Measurements from ENCODE around the gene KXD1.

The KXD1 gene

GRCh38 chr19:18613589-18614234, 56.0 kb downstream of the KXD1 start:
- no peak for DNase-seq (ENCODE audit: low read depth, low spot score)

DNA sequence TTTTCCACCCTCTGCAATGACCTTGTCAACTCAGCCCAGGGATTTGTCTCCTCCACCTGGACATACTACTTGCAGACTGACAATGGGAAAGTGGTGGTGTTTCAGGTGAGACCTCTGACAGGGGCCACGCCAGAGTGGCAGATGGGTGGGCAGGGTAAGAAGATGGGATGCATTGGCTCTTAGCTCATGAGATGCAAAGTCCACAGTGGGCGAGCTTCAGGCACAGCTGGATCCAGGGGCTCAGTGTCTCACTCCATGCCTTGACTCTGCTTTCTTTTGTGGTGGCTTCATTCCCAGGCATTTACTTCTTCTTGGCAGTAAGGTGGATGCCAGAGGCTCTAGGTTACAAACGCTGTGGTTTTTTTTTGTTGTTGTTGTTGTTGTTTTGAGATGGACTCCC, 58.4 kb downstream of the KXD1 start:
- no peak for DNase-seq (ENCODE audit: low read depth, low spot score)

DNA sequence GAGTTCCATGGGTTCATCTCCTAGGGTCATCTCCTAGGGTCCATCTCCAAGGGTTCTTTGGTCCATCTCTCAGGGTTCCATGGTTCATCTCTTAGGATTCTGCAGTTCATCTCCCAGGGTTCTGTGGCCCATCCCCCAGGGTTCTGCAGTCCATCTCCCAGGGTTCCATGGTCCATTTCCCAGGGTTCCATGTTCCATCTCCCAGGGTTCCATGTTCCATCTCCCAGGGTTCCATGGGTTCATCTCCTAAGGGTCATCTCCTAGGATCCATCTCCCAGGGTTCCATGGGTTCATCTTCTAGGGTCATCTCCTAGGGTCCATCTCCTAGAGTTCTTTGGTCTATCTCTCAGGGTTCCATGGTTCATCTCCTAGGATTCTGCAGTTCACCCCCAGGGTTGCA, 59.9 kb downstream of the KXD1 start:
- DNase-seq (ENCODE audit: low read depth, low spot score): no peak

DNA sequence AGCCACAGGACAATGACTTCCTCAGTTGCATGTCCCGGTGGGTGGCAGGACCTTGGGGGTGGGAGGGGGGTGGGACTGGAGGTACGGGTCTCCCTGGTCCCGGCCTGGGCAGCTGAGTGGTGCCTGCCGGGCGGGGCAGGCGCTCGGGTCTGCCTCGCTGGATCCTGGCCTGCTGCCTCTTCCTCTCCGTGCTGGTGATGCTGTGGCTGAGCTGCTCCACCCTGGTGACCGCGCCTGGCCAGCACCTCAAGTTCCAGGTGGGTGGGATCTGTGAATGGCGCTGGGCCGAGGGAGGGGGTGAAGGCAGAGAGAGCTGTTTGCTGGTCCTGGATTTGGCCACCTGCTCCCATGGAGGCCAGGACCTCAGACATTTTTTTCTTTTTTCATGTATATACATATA, 60.6 kb downstream of the KXD1 start:
- DNase-seq (ENCODE audit: low read depth, low spot score): no peak

Data from astrocyte of the hippocampus (primary cell).